IMR-90 (cell line): ENCODE results near the gene TRAK2. TPM values are rescaled to one million over a fixed set of nuclear protein-coding genes. Genes with fewer than 3 reads are reported as not detected.

Experiments
- ATAC-seq: fragments of 200-7000 bp; cut with Tn5 transposase; 2 replicates; pipeline ENCODE4 v1.9.1; 2020; ENCODE audit warnings: low read depth, mild to moderate bottlenecking, moderate library complexity
- BruUV-seq: library from RNA; stranded (reverse); fragments of 400-500 nt; replicated peaks from 2 replicates; lab custom pipeline; 2021; lab: Mats Ljungman, UMichigan
- CTCF ChIA-PET: fragments of 300-600 bp; formaldehyde crosslinking; extraction: SDS; loops from one replicate; lab custom pipeline; 2021; ENCODE audit warnings: antibody characterized with exemption; lab: Yijun Ruan, JAX
- POLR2A ChIA-PET: fragments of 300-600 bp; sonication (Branson Sonifier 250); formaldehyde crosslinking; loops from one replicate; lab custom pipeline; 2022; ENCODE audit warnings: antibody characterized with exemption; ENCODE audit not compliant: unreplicated experiment; lab: Charles Lee
- DNase-seq: peaks from one replicate; pipeline ENCODE4 v3.0.0; 2013
- H2AFZ ChIP-seq: replicated peaks from 2 replicates; pipeline ENCODE3; 2013; ENCODE audit warnings: low read length, mild to moderate bottlenecking; ENCODE audit not compliant: poor library complexity
- H2AK5ac ChIP-seq: 2 replicates; pipeline ENCODE4 v1.6.1; 2013; ENCODE audit warnings: low read depth, low read length, inconsistent platforms
- H2AK9ac ChIP-seq: replicated peaks from 2 replicates; pipeline ENCODE3; 2013; ENCODE audit warnings: mild to moderate bottlenecking, low read depth, low read length, moderate library complexity; ENCODE audit not compliant: poor library complexity
- H2BK120ac ChIP-seq: 2 replicates; pipeline ENCODE4 v1.6.1; 2013; ENCODE audit warnings: low read depth, low read length, inconsistent platforms
- H2BK15ac ChIP-seq: 3 replicates; pipeline ENCODE4 v1.6.1; 2013; ENCODE audit warnings: low read depth, low read length, inconsistent platforms
- H2BK20ac ChIP-seq: 2 replicates; pipeline ENCODE4 v1.6.1; 2013; ENCODE audit warnings: low read depth, mild to moderate bottlenecking, inconsistent platforms, low read length, moderate library complexity
- H2BK5ac ChIP-seq: 2 replicates; pipeline ENCODE4 v1.6.1; 2013; ENCODE audit warnings: mild to moderate bottlenecking, low read depth, low read length, inconsistent platforms; ENCODE audit not compliant: poor library complexity, severe bottlenecking
- H3K14ac ChIP-seq: replicated peaks from 2 replicates; pipeline ENCODE4 v1.6.1; 2013; ENCODE audit warnings: low read depth, low read length, inconsistent platforms
- H3K18ac ChIP-seq: 2 replicates; pipeline ENCODE4 v1.6.1; 2013; ENCODE audit warnings: low read depth, low read length, control low read depth
- H3K23ac ChIP-seq: 2 replicates; pipeline ENCODE4 v1.6.1; 2013; ENCODE audit warnings: low read depth, low read length, inconsistent platforms
- H3K27ac ChIP-seq: 2 replicates; pipeline ENCODE4 v1.5.1; 2013; ENCODE audit warnings: mild to moderate bottlenecking, control low read depth, low read length; ENCODE audit not compliant: insufficient read depth
- H3K27me3 ChIP-seq: 2 replicates; pipeline ENCODE4 v1.6.1; 2013; ENCODE audit warnings: low read length; ENCODE audit not compliant: control insufficient read depth, insufficient read depth
- H3K36me3 ChIP-seq: 2 replicates; pipeline ENCODE4 v1.6.1; 2013; ENCODE audit warnings: low read length, mixed read lengths; ENCODE audit not compliant: control insufficient read depth, insufficient read depth
- H3K4ac ChIP-seq: 2 replicates; pipeline ENCODE4 v1.6.1; 2013; ENCODE audit warnings: low read depth, low read length, inconsistent platforms
- H3K4me1 ChIP-seq: 2 replicates; pipeline ENCODE4 v1.6.1; 2013; ENCODE audit warnings: low read length, mixed read lengths; ENCODE audit not compliant: control insufficient read depth, insufficient read depth
- H3K4me2 ChIP-seq: 2 replicates; pipeline ENCODE4 v1.6.1; 2013; ENCODE audit warnings: low read depth, mild to moderate bottlenecking, control low read depth, low read length, moderate library complexity
- H3K4me3 ChIP-seq: 2 replicates; pipeline ENCODE4 v1.5.1; 2013; ENCODE audit warnings: low read depth, mild to moderate bottlenecking, control low read depth, low read length, moderate library complexity; ENCODE audit not compliant: insufficient read depth
- H3K56ac ChIP-seq: 2 replicates; pipeline ENCODE4 v1.6.1; 2013; ENCODE audit warnings: low read length, inconsistent platforms; ENCODE audit not compliant: insufficient read depth; ENCODE audit errors: extremely low read depth
- H3K79me1 ChIP-seq, 2 experiments: 2 replicates each; pipeline ENCODE4 v1.6.1; 2013; ENCODE audit warnings: low read length in 2 of 2, inconsistent platforms in 1 of 2, low read depth in 1 of 2
- H3K9ac ChIP-seq: 2 replicates; pipeline ENCODE4 v1.6.1; 2013; ENCODE audit warnings: low read depth, low read length, control low read depth
- H3K9me1 ChIP-seq: 2 replicates; pipeline ENCODE4 v1.6.1; 2013; ENCODE audit warnings: low read length, inconsistent platforms; ENCODE audit not compliant: insufficient read depth
- H3K9me3 ChIP-seq: 2 replicates; pipeline ENCODE4 v1.6.1; 2013; ENCODE audit warnings: low read length; ENCODE audit not compliant: control insufficient read depth, insufficient read depth
- H4K20me1 ChIP-seq: 2 replicates; pipeline ENCODE4 v1.6.1; 2013; ENCODE audit warnings: low read length, inconsistent platforms; ENCODE audit not compliant: insufficient read depth
- H4K5ac ChIP-seq: 2 replicates; pipeline ENCODE4 v1.6.1; 2013; ENCODE audit warnings: mild to moderate bottlenecking, low read depth, low read length, control low read depth
- H4K8ac ChIP-seq, 2 experiments: 2 replicates each; pipeline ENCODE4 v1.6.1; 2013; ENCODE audit warnings: low read depth in 2 of 2, low read length in 2 of 2, control low read depth in 1 of 2, inconsistent platforms in 1 of 2
- H4K91ac ChIP-seq: 2 replicates; pipeline ENCODE4 v1.6.1; 2013; ENCODE audit warnings: low read depth, low read length, inconsistent platforms; ENCODE audit not compliant: insufficient read depth
- BHLHE40 ChIP-seq: fragments of 150-350 bp; IDR thresholded peaks from 2 replicates; pipeline ENCODE4 v1.6.1; 2016; ENCODE audit warnings: mild to moderate bottlenecking, low read depth, low read length
- CHD1 ChIP-seq: IDR thresholded peaks from 2 replicates; pipeline ENCODE4 v1.6.1; 2012; ENCODE audit warnings: low read depth, low read length, improper control_type of control experiment
- CTCF ChIP-seq: conservative IDR thresholded peaks from 2 replicates; pipeline ENCODE4 v1.5.1; 2012; ENCODE audit warnings: mild to moderate bottlenecking, low read depth, low read length, improper control_type of control experiment
- ELK1 ChIP-seq: fragments of 150-350 bp; IDR thresholded peaks from 2 replicates; pipeline ENCODE4 v1.6.1; 2016; ENCODE audit warnings: low read depth, mild to moderate bottlenecking, low read length, moderate library complexity, borderline replicate concordance
- FOS ChIP-seq: fragments of 150-350 bp; IDR thresholded peaks from 2 replicates; pipeline ENCODE4 v1.6.1; 2016; ENCODE audit warnings: low read depth, low read length
- MAFK ChIP-seq: IDR thresholded peaks from 2 replicates; pipeline ENCODE4 v1.6.1; 2012; ENCODE audit warnings: low read depth, low read length, improper control_type of control experiment
- MAZ ChIP-seq: IDR thresholded peaks from 2 replicates; pipeline ENCODE4 v1.6.1; 2012; ENCODE audit warnings: low read depth, mild to moderate bottlenecking, low read length, improper control_type of control experiment, moderate library complexity, borderline replicate concordance
- MXI1 ChIP-seq: IDR thresholded peaks from 2 replicates; pipeline ENCODE4 v1.6.1; 2012; ENCODE audit warnings: low read depth, mild to moderate bottlenecking, low read length, moderate library complexity, borderline replicate concordance
- NFE2L2 ChIP-seq: fragments of 150-350 bp; IDR thresholded peaks from 2 replicates; pipeline ENCODE4 v1.6.1; 2016; ENCODE audit warnings: low read depth, mild to moderate bottlenecking, low read length
- POLR2A ChIP-seq: IDR thresholded peaks from 2 replicates; pipeline ENCODE4 v1.6.1; 2012; ENCODE audit warnings: mild to moderate bottlenecking, low read depth, low read length
- RAD21 ChIP-seq: IDR thresholded peaks from 2 replicates; pipeline ENCODE4 v1.6.1; 2012; ENCODE audit warnings: low read length, improper control_type of control experiment
- RCOR1 ChIP-seq: IDR thresholded peaks from 2 replicates; pipeline ENCODE4 v1.6.1; 2012; ENCODE audit warnings: mild to moderate bottlenecking, low read length, improper control_type of control experiment; ENCODE audit not compliant: insufficient replicate concordance
- RFX5 ChIP-seq: IDR thresholded peaks from 2 replicates; pipeline ENCODE4 v1.8.0; 2012; ENCODE audit warnings: low read depth, mild to moderate bottlenecking, low read length, moderate library complexity
- SMC3 ChIP-seq: fragments of 150-350 bp; IDR thresholded peaks from 2 replicates; pipeline ENCODE4 v1.6.1; 2016; ENCODE audit warnings: low read depth, mild to moderate bottlenecking, antibody characterized with exemption, low read length, moderate library complexity
- USF2 ChIP-seq: fragments of 150-350 bp; IDR thresholded peaks from 2 replicates; pipeline ENCODE4 v1.6.1; 2017; ENCODE audit warnings: mild to moderate bottlenecking, antibody characterized with exemption, low read length, low read depth
- WGBS, 2 experiments: methylation state at CpG; one replicate each; pipeline versions ENCODE4 v1.1.5 to v1.1.7; 2013; ENCODE audit warnings: missing lambda C conversion rate in 2 of 2; ENCODE audit not compliant: insufficient read length in 1 of 2; ENCODE audit errors: extremely low coverage in 2 of 2; 5-methylcytosine and 5-hydroxymethylcytosine counted together
- dilution Hi-C: fragments of 300-500 bp; cut with HindIII; formaldehyde crosslinking; loops from one replicate; pipeline ENCODE4 v1.14.3; 2018; ENCODE audit warnings: low sequenced_read_pairs; ENCODE audit not compliant: unreplicated experiment
- in situ Hi-C: fragments of 300-500 bp; cut with MboI; formaldehyde crosslinking; loops from 3 replicates; pipeline ENCODE4 v1.14.3; 2019; ENCODE audit warnings: low sequenced_read_pairs, inconsistent platforms, mixed read lengths
- intact Hi-C: fragments of 100-400 bp; cut with micrococcal nuclease; formaldehyde crosslinking; loops from 2 replicates; pipeline ENCODE4 v1.10.0; 2022
- polyA plus RNA-seq, 3 experiments: library from polyadenylated mRNA; depleted of rRNA; stranded (reverse); fragments of >200 nt; gene quantifications; 2 replicates each; pipeline ENCODE4 v1.2.3, GENCODE V29; 2012; ENCODE audit warnings: low replicate concordance in 1 of 3
- total RNA-seq: library from RNA; depleted of rRNA; stranded (reverse); fragments of >200 nt; gene quantifications from 2 replicates; pipeline ENCODE4 v1.2.3, GENCODE V29; 2012

The TRAK2 gene
- total and polyA plus RNA-seq, 2 of the 4 experiments (the other 2 are of a cell fraction) = 13.1 to 65.4 TPM

- no peaks in the 10 kb centered on the region for H3K27me3 ChIP-seq
- ChIA-PET POLR2A (no interaction called here), CTCF (no interaction called here)
- no peak overlapping the region for H3K4me2 ChIP-seq
- peaks cover 9% of the 10 kb centered on the region for H3K4me1 ChIP-seq
- peaks cover 9 to 30% of the 10 kb centered on the region in 2 experiments for H3K79me1 ChIP-seq
- H4K5ac ChIP-seq = no peak overlapping the region
- H3K9me3 ChIP-seq = no peaks in the 10 kb centered on the region
- H3K9ac ChIP-seq = no peak overlapping the region
- H2BK120ac ChIP-seq = no peak overlapping the region
- in situ Hi-C loops = no loop called here
- no peak overlapping the region for H3K4me3 ChIP-seq
- no peak overlapping the region for H3K4ac ChIP-seq
- no peak overlapping the region for H2BK20ac ChIP-seq
- H3K23ac ChIP-seq = no peak overlapping the region
- no peak overlapping the region for H3K18ac ChIP-seq
- no peak overlapping the region for H4K8ac ChIP-seq
- no peak overlapping the region for H2BK15ac ChIP-seq
- H2AFZ ChIP-seq = no peak overlapping the region
- no peak overlapping the region for H3K56ac ChIP-seq
- intact Hi-C loops = no loop called here
- ATAC-seq = no peak
- H3K14ac ChIP-seq = no peak overlapping the region
- TF ChIP-seq POLR2A = no peak
- no peak for TF ChIP-seq FOS
- no peak for TF ChIP-seq MAFK
- no peak for TF ChIP-seq CTCF
- TF ChIP-seq CHD1 = no peak
- no peak for TF ChIP-seq USF2
- no peak for TF ChIP-seq MAZ
- TF ChIP-seq RFX5 = no peak
- TF ChIP-seq MXI1 = no peak
- TF ChIP-seq RAD21 = no peak
- TF ChIP-seq BHLHE40 = no peak
- TF ChIP-seq SMC3 = no peak
- TF ChIP-seq NFE2L2 = no peak
- no peak for TF ChIP-seq RCOR1
- TF ChIP-seq ELK1 = no peak
- H4K91ac ChIP-seq = no peak overlapping the region
- dilution Hi-C loops = no loop called here
- H3K36me3 ChIP-seq = peaks cover 7% of the 10 kb centered on the region; the same call in 1 of the 2 replicates
- H2AK5ac ChIP-seq = no peak overlapping the region
- no peaks in the 10 kb centered on the region for H4K20me1 ChIP-seq
- no peak overlapping the region for H2AK9ac ChIP-seq
- no peaks in the 10 kb centered on the region for H3K9me1 ChIP-seq
- no peak for DNase-seq
- no TSS peak for BruUV-seq
- no CpG with 5 or more reads among the region's 3 CpGs for WGBS, 2 experiments
- no peak overlapping the region for H2BK5ac ChIP-seq
- H3K27ac ChIP-seq = no peak overlapping the region
Measured at GRCh38 chr2:201401815-201402214, 49.4 kb downstream of the TRAK2 start.
